LHCN-M2 (cell line): ENCODE data around the gene SMIM7. TPM values are rescaled to one million over a fixed set of nuclear protein-coding genes. Genes with fewer than 3 reads are reported as not detected.
"Not testable (repeated sequence)": the region's sequence is repeated elsewhere in the genome, so short reads cannot be mapped to it uniquely, and the experiment has no call there.

Experiments
- DNase-seq: peaks from one replicate; pipeline ENCODE4 v3.0.0-alpha.2; 2012; ENCODE audit warnings: low read depth
- polyA plus RNA-seq: library from polyadenylated mRNA; unstranded; fragments of >200 nt; gene quantifications from one replicate; pipeline ENCODE4 v1.2.1, GENCODE V29; 2012; ENCODE audit warnings: missing spikeins
- total RNA-seq: library from RNA; depleted of rRNA; stranded (reverse); fragments of >200 nt; gene quantifications from 2 replicates; pipeline ENCODE4 v1.2.3, GENCODE V29; 2014; rRNA removed

SMIM7 gene
- total RNA-seq, result 97.1 and 97.3 TPM in 2 replicates
- 81.2 TPM for polyA plus RNA-seq

GRCh38 chr19:16659832-16660708 is at the start of gene SMIM7:
Gene SMIM7 (minus strand): TSS chr19:16660144. CDS start chr19:16660110, 34 bp downstream.
- DNase-seq, result peak; percentile 98

- no peak for DNase-seq
These were observed 43.7 kb upstream of the SMIM7 start for GRCh38 chr19:16703677-16704076.

GRCh38 chr19:16702123-16702522 is 42.2 kb upstream of the SMIM7 start:
- DNase-seq, result peak; percentile 51

- DNase-seq, result peak; percentile 60
These were observed 39.0 kb upstream of the SMIM7 start for GRCh38 chr19:16698914-16699313.

GRCh38 chr19:16688084-16688483 is 28.1 kb upstream of the SMIM7 start:
- no peak for DNase-seq

GRCh38 chr19:16684216-16684615 is 24.3 kb upstream of the SMIM7 start:
- no peak for DNase-seq

- no peak for DNase-seq
These were observed 22.6 kb upstream of the SMIM7 start for GRCh38 chr19:16682539-16682938.

- DNase-seq, result no peak
These were observed 19.9 kb upstream of the SMIM7 start for GRCh38 chr19:16679811-16680210.

- DNase-seq, result no peak
These were observed 18.6 kb upstream of the SMIM7 start for GRCh38 chr19:16678498-16678897.

- DNase-seq, result no peak
These were observed 17.1 kb upstream of the SMIM7 start for GRCh38 chr19:16677055-16677454.

GRCh38 chr19:16676101-16676798 is 16.3 kb upstream of the SMIM7 start:
- no peak for DNase-seq

GRCh38 chr19:16673839-16674238 is 13.9 kb upstream of the SMIM7 start:
- not testable (repeated sequence) for DNase-seq

- no peak for DNase-seq
These were observed 13.3 kb upstream of the SMIM7 start for GRCh38 chr19:16673231-16673630.

GRCh38 chr19:16671652-16672274 is 11.8 kb upstream of the SMIM7 start:
- peak; percentile 63 for DNase-seq

- no peak for DNase-seq
These were observed 10.3 kb upstream of the SMIM7 start for GRCh38 chr19:16670291-16670690.

- DNase-seq, result not testable (repeated sequence)
These were observed 8.8 kb upstream of the SMIM7 start for GRCh38 chr19:16668702-16669101.

- DNase-seq, result no peak
These were observed 8.2 kb upstream of the SMIM7 start for GRCh38 chr19:16668176-16668575.

GRCh38 chr19:16661480-16662034 is 1.6 kb upstream of the SMIM7 start:
- no peak for DNase-seq

- peak; percentile 22 for DNase-seq
These were observed 977 bp upstream of the SMIM7 start, which contains the start of gene TMEM38A for GRCh38 chr19:16660763-16661479. Gene TMEM38A (plus strand): TSS chr19:16661139. CDS start chr19:16661218, 79 bp downstream.

- no peak for DNase-seq
These were observed 496 bp downstream of the SMIM7 start for GRCh38 chr19:16659464-16659831.

- no peak for DNase-seq
These were observed 2.6 kb downstream of the SMIM7 start for GRCh38 chr19:16657384-16657783.
